ENCODE measurements around the gene WDR5.
"Not testable (repeated sequence)": the region's sequence is repeated elsewhere in the genome, so short reads cannot be mapped to it uniquely, and the experiment has no call there.

The WDR5 gene

GRCh38 chr9:134101623-134102149 is 34.2 kb upstream of the WDR5 start:
- ChIA-PET CTCF (interaction anchor here (0.6 to 0.8 kb wide), 2 partner anchors 20 to 38 kb away, joined by 3 read pairs; no protein-coding TSS in a partner anchor), POLR2A (no interaction called here)
- H3K27ac ChIP-seq (ENCODE audit: insufficient read depth in 1 of 2, low read depth in 1 of 2, low read length in 2 of 2, poor library complexity in 1 of 2, severe bottlenecking in 2 of 2), result no peak overlapping the region
- no peaks in the 10 kb centered on the region for H3K4me1 ChIP-seq (ENCODE audit: control extremely low read depth in 1 of 4, control insufficient read depth in 4 of 4, insufficient read depth in 4 of 4, low read length in 3 of 4)
- H3K36me3 ChIP-seq (ENCODE audit: control insufficient read depth in 4 of 4, insufficient read depth in 4 of 4, low read length in 3 of 4), result no peaks in the 10 kb centered on the region
- no peak overlapping the region for H3K4me3 ChIP-seq (ENCODE audit: control insufficient read depth in 1 of 7, extremely low read depth in 1 of 7, insufficient read depth in 4 of 7, low read depth in 2 of 7, low read length in 6 of 7)
- no peaks in the 10 kb centered on the region for H3K9me3 ChIP-seq (ENCODE audit: control extremely low read depth in 1 of 5, control insufficient read depth in 4 of 5, insufficient read depth in 2 of 5, low read depth in 1 of 5, low read length in 4 of 5)
- WGBS (ENCODE audit: insufficient coverage), result 82% methylated on average over 11 of the region's 11 CpGs
- H3K27me3 ChIP-seq (replicated peaks in 2 of 5; ENCODE audit: control insufficient read depth in 4 of 5, insufficient read depth in 5 of 5, low read length in 4 of 5), result no peaks in the 10 kb centered on the region
- no peak for DNase-seq

GRCh38 chr9:134103391-134103998 is 32.4 kb upstream of the WDR5 start:
- Histone ChIP-seq H3K27me3 (replicated peaks in 2 of 5; ENCODE audit: control insufficient read depth in 4 of 5, insufficient read depth in 5 of 5, low read length in 4 of 5) (no peaks in the 10 kb centered on the region), H3K27ac (ENCODE audit: insufficient read depth in 1 of 2, low read depth in 1 of 2, low read length in 2 of 2, poor library complexity in 1 of 2, severe bottlenecking in 2 of 2) (no peak overlapping the region), H3K9me3 (ENCODE audit: control extremely low read depth in 1 of 5, control insufficient read depth in 4 of 5, insufficient read depth in 2 of 5, low read depth in 1 of 5, low read length in 4 of 5) (no peaks in the 10 kb centered on the region), H3K36me3 (ENCODE audit: control insufficient read depth in 4 of 4, insufficient read depth in 4 of 4, low read length in 3 of 4) (no peaks in the 10 kb centered on the region), H3K4me1 (ENCODE audit: control extremely low read depth in 1 of 4, control insufficient read depth in 4 of 4, insufficient read depth in 4 of 4, low read length in 3 of 4) (no peaks in the 10 kb centered on the region), H3K4me3 (ENCODE audit: control insufficient read depth in 1 of 7, extremely low read depth in 1 of 7, insufficient read depth in 4 of 7, low read depth in 2 of 7, low read length in 6 of 7) (no peak overlapping the region)
- 97% methylated on average over 5 of the region's 5 CpGs for WGBS (ENCODE audit: insufficient coverage)
- DNase-seq, result no peak
- ChIA-PET POLR2A (no interaction called here), CTCF (no interaction called here)

GRCh38 chr9:134111064-134111463 is 24.8 kb upstream of the WDR5 start:
- no peaks in the 10 kb centered on the region for H3K9me3 ChIP-seq (ENCODE audit: control extremely low read depth in 1 of 5, control insufficient read depth in 4 of 5, insufficient read depth in 2 of 5, low read depth in 1 of 5, low read length in 4 of 5)
- no peak for DNase-seq
- H3K27me3 ChIP-seq (replicated peaks in 2 of 5; ENCODE audit: control insufficient read depth in 4 of 5, insufficient read depth in 5 of 5, low read length in 4 of 5), result no peaks in the 10 kb centered on the region
- H3K27ac ChIP-seq (ENCODE audit: insufficient read depth in 1 of 2, low read depth in 1 of 2, low read length in 2 of 2, poor library complexity in 1 of 2, severe bottlenecking in 2 of 2), result no peak overlapping the region
- H3K4me1 ChIP-seq (ENCODE audit: control extremely low read depth in 1 of 4, control insufficient read depth in 4 of 4, insufficient read depth in 4 of 4, low read length in 3 of 4), result peaks cover 0 to 2% (median 0%) of the 10 kb centered on the region in 4 experiments
- POLR2A ChIA-PET, result no interaction called here
- no peak overlapping the region for H3K4me3 ChIP-seq (ENCODE audit: control insufficient read depth in 1 of 7, extremely low read depth in 1 of 7, insufficient read depth in 4 of 7, low read depth in 2 of 7, low read length in 6 of 7)
- 69% methylated on average over 9 of the region's 9 CpGs for WGBS (ENCODE audit: insufficient coverage)
- no peaks in the 10 kb centered on the region for H3K36me3 ChIP-seq (ENCODE audit: control insufficient read depth in 4 of 4, insufficient read depth in 4 of 4, low read length in 3 of 4)
- CTCF ChIA-PET, result interaction anchor here (0.8 to 1.7 kb wide), 3 partner anchors 13 to 117 kb away, joined by 3 to 5 read pairs (median 3); no protein-coding TSS in a partner anchor

- H3K36me3 ChIP-seq (ENCODE audit: control insufficient read depth in 4 of 4, insufficient read depth in 4 of 4, low read length in 3 of 4), result no peaks in the 10 kb centered on the region
- WGBS (ENCODE audit: insufficient coverage), result no CpG with 5 or more reads among the region's 6 CpGs
- no peak overlapping the region for H3K4me3 ChIP-seq (ENCODE audit: control insufficient read depth in 1 of 7, extremely low read depth in 1 of 7, insufficient read depth in 4 of 7, low read depth in 2 of 7, low read length in 6 of 7)
- POLR2A ChIA-PET, result no interaction called here
- H3K27me3 ChIP-seq (replicated peaks in 2 of 5; ENCODE audit: control insufficient read depth in 4 of 5, insufficient read depth in 5 of 5, low read length in 4 of 5), result no peaks in the 10 kb centered on the region
- DNase-seq, result no peak
- CTCF ChIA-PET, result interaction anchor here (0.7 kb wide), 1 partner anchor 643 kb away, joined by 3 read pairs; no protein-coding TSS in a partner anchor
- no peak overlapping the region for H3K27ac ChIP-seq (ENCODE audit: insufficient read depth in 1 of 2, low read depth in 1 of 2, low read length in 2 of 2, poor library complexity in 1 of 2, severe bottlenecking in 2 of 2)
- no peaks in the 10 kb centered on the region for H3K9me3 ChIP-seq (ENCODE audit: control extremely low read depth in 1 of 5, control insufficient read depth in 4 of 5, insufficient read depth in 2 of 5, low read depth in 1 of 5, low read length in 4 of 5)
- H3K4me1 ChIP-seq (ENCODE audit: control extremely low read depth in 1 of 4, control insufficient read depth in 4 of 4, insufficient read depth in 4 of 4, low read length in 3 of 4), result peaks cover 0 to 2% (median 0%) of the 10 kb centered on the region in 4 experiments
These were observed 23.3 kb upstream of the WDR5 start for GRCh38 chr9:134112561-134112960.

- DNase-seq; H3K4me1 ChIP-seq (ENCODE audit: control extremely low read depth in 1 of 4, control insufficient read depth in 4 of 4, insufficient read depth in 4 of 4, low read length in 3 of 4); H3K36me3 ChIP-seq (ENCODE audit: control insufficient read depth in 4 of 4, insufficient read depth in 4 of 4, low read length in 3 of 4); POLR2A ChIA-PET; H3K27ac ChIP-seq (ENCODE audit: insufficient read depth in 1 of 2, low read depth in 1 of 2, low read length in 2 of 2, poor library complexity in 1 of 2, severe bottlenecking in 2 of 2); CTCF ChIA-PET; H3K4me3 ChIP-seq (ENCODE audit: control insufficient read depth in 1 of 7, extremely low read depth in 1 of 7, insufficient read depth in 4 of 7, low read depth in 2 of 7, low read length in 6 of 7); H3K9me3 ChIP-seq (ENCODE audit: control extremely low read depth in 1 of 5, control insufficient read depth in 4 of 5, insufficient read depth in 2 of 5, low read depth in 1 of 5, low read length in 4 of 5); H3K27me3 ChIP-seq (replicated peaks in 2 of 5; ENCODE audit: control insufficient read depth in 4 of 5, insufficient read depth in 5 of 5, low read length in 4 of 5): not testable (repeated sequence)
- no CpG with 5 or more reads among the region's 26 CpGs for WGBS (ENCODE audit: insufficient coverage)
These were observed 16.9 kb upstream of the WDR5 start for GRCh38 chr9:134118972-134119371.

GRCh38 chr9:134123764-134124128 is 12.1 kb upstream of the WDR5 start:
- CTCF ChIA-PET, result no interaction called here
- no peak overlapping the region for H3K27ac ChIP-seq (ENCODE audit: insufficient read depth in 1 of 2, low read depth in 1 of 2, low read length in 2 of 2, poor library complexity in 1 of 2, severe bottlenecking in 2 of 2)
- H3K36me3 ChIP-seq (ENCODE audit: control insufficient read depth in 4 of 4, insufficient read depth in 4 of 4, low read length in 3 of 4), result no peaks in the 10 kb centered on the region
- 81% methylated on average over 7 of the region's 10 CpGs for WGBS (ENCODE audit: insufficient coverage)
- DNase-seq, result no peak
- no peaks in the 10 kb centered on the region for H3K27me3 ChIP-seq (replicated peaks in 2 of 5; ENCODE audit: control insufficient read depth in 4 of 5, insufficient read depth in 5 of 5, low read length in 4 of 5)
- H3K9me3 ChIP-seq (ENCODE audit: control extremely low read depth in 1 of 5, control insufficient read depth in 4 of 5, insufficient read depth in 2 of 5, low read depth in 1 of 5, low read length in 4 of 5), result no peaks in the 10 kb centered on the region
- H3K4me1 ChIP-seq (ENCODE audit: control extremely low read depth in 1 of 4, control insufficient read depth in 4 of 4, insufficient read depth in 4 of 4, low read length in 3 of 4), result no peaks in the 10 kb centered on the region
- POLR2A ChIA-PET, result no interaction called here
- H3K4me3 ChIP-seq (ENCODE audit: control insufficient read depth in 1 of 7, extremely low read depth in 1 of 7, insufficient read depth in 4 of 7, low read depth in 2 of 7, low read length in 6 of 7), result no peak overlapping the region

- no peak for DNase-seq
- Histone ChIP-seq H3K9me3 (ENCODE audit: control extremely low read depth in 1 of 5, control insufficient read depth in 4 of 5, insufficient read depth in 2 of 5, low read depth in 1 of 5, low read length in 4 of 5) (no peaks in the 10 kb centered on the region), H3K27me3 (replicated peaks in 2 of 5; ENCODE audit: control insufficient read depth in 4 of 5, insufficient read depth in 5 of 5, low read length in 4 of 5) (no peaks in the 10 kb centered on the region), H3K4me1 (ENCODE audit: control extremely low read depth in 1 of 4, control insufficient read depth in 4 of 4, insufficient read depth in 4 of 4, low read length in 3 of 4) (no peaks in the 10 kb centered on the region), H3K36me3 (ENCODE audit: control insufficient read depth in 4 of 4, insufficient read depth in 4 of 4, low read length in 3 of 4) (no peaks in the 10 kb centered on the region), H3K4me3 (ENCODE audit: control insufficient read depth in 1 of 7, extremely low read depth in 1 of 7, insufficient read depth in 4 of 7, low read depth in 2 of 7, low read length in 6 of 7) (no peak overlapping the region), H3K27ac (ENCODE audit: insufficient read depth in 1 of 2, low read depth in 1 of 2, low read length in 2 of 2, poor library complexity in 1 of 2, severe bottlenecking in 2 of 2) (no peak overlapping the region)
- POLR2A ChIA-PET, result interaction anchor here (0.6 kb wide), 1 partner anchor 19 kb away, joined by 3 read pairs; no protein-coding TSS in a partner anchor
- WGBS (ENCODE audit: insufficient coverage), result 87% methylated on average over 16 of the region's 16 CpGs
- CTCF ChIA-PET, result interaction anchor here (0.9 kb wide), 1 partner anchor 99 kb away, joined by 3 read pairs; no protein-coding TSS in a partner anchor
These were observed 10.3 kb upstream of the WDR5 start for GRCh38 chr9:134125413-134126095.

Measured in common myeloid progenitor, CD34-positive (primary cell).